A549 (cell line): ENCODE measurements around the gene NT5C.

Experiments
- CTCF ChIP-seq: fragments of >200 bp; sonication (Bioruptor Twin); formaldehyde crosslinking; IDR thresholded peaks from 3 replicates; pipeline ENCODE4 v1.5.1; 2016
- ELK1 ChIP-seq: fragments of 150-350 bp; IDR thresholded peaks from 2 replicates; pipeline ENCODE4 v1.6.1; 2014; ENCODE audit warnings: low read depth, mild to moderate bottlenecking, low read length
- ESRRA ChIP-seq: fragments of 150-350 bp; IDR thresholded peaks from 2 replicates; pipeline ENCODE4 v1.6.1; 2014; ENCODE audit warnings: mild to moderate bottlenecking, low read length, borderline replicate concordance
- JUNB ChIP-seq: fragments of >200 bp; sonication (Bioruptor Twin); formaldehyde crosslinking; IDR thresholded peaks from 2 replicates; pipeline ENCODE4 v1.6.1; 2016
- MAZ ChIP-seq: fragments of 150-350 bp; IDR thresholded peaks from 2 replicates; pipeline ENCODE4 v1.6.1; 2014; ENCODE audit warnings: antibody characterized with exemption, low read depth, low read length, borderline replicate concordance
- NFE2L2 ChIP-seq: fragments of 150-350 bp; conservative IDR thresholded peaks from 2 replicates; pipeline ENCODE4 v1.6.1; 2014; ENCODE audit warnings: low read length
- PBX3 ChIP-seq: IDR thresholded peaks from 2 replicates; pipeline ENCODE4 v1.6.1; 2012
- POLR2A ChIP-seq: IDR thresholded peaks from 2 replicates; pipeline ENCODE4 v1.6.1; 2012; ENCODE audit warnings: mild to moderate bottlenecking, low read length
- RFX5 ChIP-seq: fragments of 450-650 bp; IDR thresholded peaks from 2 replicates; pipeline ENCODE4 v1.7.1; 2014; ENCODE audit warnings: antibody characterized with exemption, mild to moderate bottlenecking, moderate library complexity
- RNF2 ChIP-seq: fragments of 200-600 bp; sonication (generic); IDR thresholded peaks from 2 replicates; pipeline ENCODE4 v1.6.1; 2016; ENCODE audit warnings: low read depth, mild to moderate bottlenecking, antibody characterized with exemption, moderate library complexity, borderline replicate concordance
- TP53 ChIP-seq: fragments of 250-450 bp; sonication (Bioruptor Pico); IDR thresholded peaks from 2 replicates; pipeline ENCODE4 v1.5.0; 2021; ENCODE audit warnings: mild to moderate bottlenecking, moderate library complexity
- USF2 ChIP-seq: fragments of 450-650 bp; IDR thresholded peaks from 2 replicates; pipeline ENCODE4 v1.6.1; 2014; ENCODE audit warnings: antibody characterized with exemption
- ZFP36 ChIP-seq: fragments of 450-650 bp; IDR thresholded peaks from 2 replicates; pipeline ENCODE4 v1.6.1; 2014; ENCODE audit warnings: borderline replicate concordance; ENCODE audit not compliant: partially characterized antibody
- ZNF302 ChIP-seq: fragments of 250-450 bp; sonication (Bioruptor Pico); IDR thresholded peaks from 2 replicates; pipeline ENCODE4 v1.9.0; 2021; ENCODE audit warnings: inconsistent platforms, mild to moderate bottlenecking, moderate library complexity

- TF ChIP-seq TP53 (CRISPR knock-in tag) (no peak), RNF2 (no peak), ESRRA (no peak), RFX5 (no peak), MAZ (no peak), CTCF (no peak), JUNB (no peak), POLR2A (no peak), ZFP36 (no peak), ELK1 (no peak), USF2 (no peak), ZNF302 (CRISPR knock-in tag) (no peak), PBX3 (no peak), NFE2L2 (no peak)
Observed at GRCh38 chr17:75176625-75177024, 45.1 kb upstream of the NT5C start.
